Activated T-cell treated with anti-CD3 and anti-CD28 coated beads, Interleukin-2, amount 50 U/mL, for 24 hours (primary cell): ENCODE results near the gene ZC3H7A.

Experiments used
- DNase-seq: peaks from one replicate; pipeline ENCODE4 v3.0.0-alpha.2; 2020
- H3K27ac Mint-ChIP-seq: 2 replicates; pipeline ENCODE4 v1.8.0; 2020; ENCODE audit warnings: mild to moderate bottlenecking, mixed read lengths
- H3K27me3 Mint-ChIP-seq: 2 replicates; pipeline ENCODE4 v1.8.0; 2020; ENCODE audit warnings: mixed read lengths
- H3K36me3 Mint-ChIP-seq: 2 replicates; pipeline ENCODE4 v1.8.0; 2020; ENCODE audit warnings: low read depth, mixed read lengths
- H3K4me1 Mint-ChIP-seq: 2 replicates; pipeline ENCODE4 v1.8.0; 2020; ENCODE audit warnings: low read depth, mixed read lengths
- H3K4me3 Mint-ChIP-seq: 2 replicates; pipeline ENCODE4 v1.8.0; 2020; ENCODE audit warnings: mild to moderate bottlenecking, moderate library complexity, mixed read lengths
- H3K9me3 Mint-ChIP-seq: 2 replicates; pipeline ENCODE4 v1.8.0; 2020; ENCODE audit warnings: mixed read lengths

The ZC3H7A gene

GRCh38 chr16:11774065-11774626 lies 22.9 kb downstream of the ZC3H7A start:
- Mint-ChIP-seq H3K36me3 (peaks cover 88% of the 10 kb centered on the region), H3K27ac (peak overlapping the region; percentile 61), H3K4me3 (no peak overlapping the region), H3K27me3 (no peaks in the 10 kb centered on the region), H3K4me1 (peaks cover 11% of the 10 kb centered on the region), H3K9me3 (no peaks in the 10 kb centered on the region)
- DNase-seq, result no peak

GRCh38 chr16:11768849-11769248 lies 28.2 kb downstream of the ZC3H7A start:
- DNase-seq, result no peak
- Mint-ChIP-seq H3K9me3 (no peaks in the 10 kb centered on the region), H3K4me3 (no peak overlapping the region), H3K27ac (peak overlapping the region; percentile 63), H3K36me3 (peaks cover 85% of the 10 kb centered on the region), H3K4me1 (peaks cover 13% of the 10 kb centered on the region), H3K27me3 (no peaks in the 10 kb centered on the region)

GRCh38 chr16:11762431-11762830 lies 34.6 kb downstream of the ZC3H7A start:
- H3K9me3 Mint-ChIP-seq, result no peaks in the 10 kb centered on the region
- no peak for DNase-seq
- no peak overlapping the region for H3K4me3 Mint-ChIP-seq
- peaks cover 87% of the 10 kb centered on the region for H3K36me3 Mint-ChIP-seq
- H3K27me3 Mint-ChIP-seq, result no peaks in the 10 kb centered on the region
- no peaks in the 10 kb centered on the region for H3K4me1 Mint-ChIP-seq
- H3K27ac Mint-ChIP-seq, result no peak overlapping the region

- no peak for DNase-seq
- Mint-ChIP-seq H3K27ac (peak overlapping the region; percentile 5), H3K9me3 (no peaks in the 10 kb centered on the region), H3K27me3 (no peaks in the 10 kb centered on the region), H3K4me3 (no peak overlapping the region), H3K4me1 (no peaks in the 10 kb centered on the region), H3K36me3 (peaks cover 94% of the 10 kb centered on the region)
Measured at GRCh38 chr16:11759997-11760396, 37.1 kb downstream of the ZC3H7A start.

- Mint-ChIP-seq H3K27me3 (no peaks in the 10 kb centered on the region), H3K27ac (peak overlapping the region; percentile 71), H3K4me1 (no peaks in the 10 kb centered on the region), H3K36me3 (peaks cover 89% of the 10 kb centered on the region), H3K9me3 (no peaks in the 10 kb centered on the region), H3K4me3 (no peak overlapping the region)
- DNase-seq, result no peak
Measured at GRCh38 chr16:11759163-11759834, 37.8 kb downstream of the ZC3H7A start.

- H3K27me3 Mint-ChIP-seq, result no peaks in the 10 kb centered on the region
- peak overlapping the region; percentile 64 for H3K27ac Mint-ChIP-seq
- peaks cover 86% of the 10 kb centered on the region for H3K36me3 Mint-ChIP-seq
- H3K4me3 Mint-ChIP-seq, result no peak overlapping the region
- DNase-seq, result no peak
- H3K4me1 Mint-ChIP-seq, result no peaks in the 10 kb centered on the region
- H3K9me3 Mint-ChIP-seq, result no peaks in the 10 kb centered on the region
Measured at GRCh38 chr16:11757671-11758545, 39.1 kb downstream of the ZC3H7A start.

GRCh38 chr16:11756248-11756647 lies 40.8 kb downstream of the ZC3H7A start:
- no peak overlapping the region for H3K4me3 Mint-ChIP-seq
- DNase-seq, result no peak
- H3K36me3 Mint-ChIP-seq, result peaks cover 85% of the 10 kb centered on the region
- H3K27ac Mint-ChIP-seq, result no peak overlapping the region
- no peaks in the 10 kb centered on the region for H3K4me1 Mint-ChIP-seq
- H3K9me3 Mint-ChIP-seq, result no peaks in the 10 kb centered on the region
- H3K27me3 Mint-ChIP-seq, result no peaks in the 10 kb centered on the region

- no peak for DNase-seq
- Mint-ChIP-seq H3K27ac (peak overlapping the region; percentile 73), H3K4me3 (no peak overlapping the region), H3K27me3 (no peaks in the 10 kb centered on the region), H3K36me3 (peaks cover 85% of the 10 kb centered on the region), H3K9me3 (no peaks in the 10 kb centered on the region), H3K4me1 (no peaks in the 10 kb centered on the region)
Measured at GRCh38 chr16:11755022-11755760, 41.9 kb downstream of the ZC3H7A start.

GRCh38 chr16:11752856-11753255 lies 44.2 kb downstream of the ZC3H7A start:
- peak overlapping the region; percentile 49 for H3K27ac Mint-ChIP-seq
- no peak for DNase-seq
- no peaks in the 10 kb centered on the region for H3K4me1 Mint-ChIP-seq
- no peak overlapping the region for H3K4me3 Mint-ChIP-seq
- H3K9me3 Mint-ChIP-seq, result no peaks in the 10 kb centered on the region
- H3K36me3 Mint-ChIP-seq, result peaks cover 80% of the 10 kb centered on the region
- no peaks in the 10 kb centered on the region for H3K27me3 Mint-ChIP-seq

GRCh38 chr16:11750056-11750455 lies 47.0 kb downstream of the ZC3H7A start:
- Mint-ChIP-seq H3K27ac (peak overlapping the region; percentile 62), H3K4me3 (no peak overlapping the region), H3K4me1 (no peaks in the 10 kb centered on the region), H3K27me3 (no peaks in the 10 kb centered on the region), H3K36me3 (peaks cover 54% of the 10 kb centered on the region), H3K9me3 (no peaks in the 10 kb centered on the region)
- DNase-seq, result no peak

- H3K4me3 Mint-ChIP-seq, result no peak overlapping the region
- peaks cover 8% of the 10 kb centered on the region for H3K4me1 Mint-ChIP-seq
- peak overlapping the region; percentile 63 for H3K27ac Mint-ChIP-seq
- H3K9me3 Mint-ChIP-seq, result no peaks in the 10 kb centered on the region
- DNase-seq, result no peak
- no peaks in the 10 kb centered on the region for H3K27me3 Mint-ChIP-seq
- H3K36me3 Mint-ChIP-seq, result peaks cover 51% of the 10 kb centered on the region
Measured at GRCh38 chr16:11748404-11749254, 48.4 kb downstream of the ZC3H7A start.

- H3K27ac Mint-ChIP-seq, result peak overlapping the region; percentile 63
- no peaks in the 10 kb centered on the region for H3K27me3 Mint-ChIP-seq
- H3K9me3 Mint-ChIP-seq, result no peaks in the 10 kb centered on the region
- peaks cover 11% of the 10 kb centered on the region for H3K4me1 Mint-ChIP-seq
- DNase-seq, result no peak
- H3K4me3 Mint-ChIP-seq, result no peak overlapping the region
- H3K36me3 Mint-ChIP-seq, result peaks cover 51% of the 10 kb centered on the region
Measured at GRCh38 chr16:11747949-11748403, 49.1 kb downstream of the ZC3H7A start.

- no peak for DNase-seq
- Mint-ChIP-seq H3K4me1 (peaks cover 37% of the 10 kb centered on the region), H3K36me3 (peaks cover 38% of the 10 kb centered on the region), H3K27me3 (no peaks in the 10 kb centered on the region), H3K4me3 (peak overlapping the region; percentile 92), H3K27ac (peak overlapping the region; percentile 97), H3K9me3 (no peaks in the 10 kb centered on the region)
Measured at GRCh38 chr16:11744075-11744470, 53.0 kb downstream of the ZC3H7A start.
